DMS153 (cell line): ENCODE results near the gene RAB40C.

Experiments
- DNase-seq: peaks from one replicate; lab custom pipeline; 2025; lab: John Stamatoyannopoulos, UW

RAB40C gene

DNA sequence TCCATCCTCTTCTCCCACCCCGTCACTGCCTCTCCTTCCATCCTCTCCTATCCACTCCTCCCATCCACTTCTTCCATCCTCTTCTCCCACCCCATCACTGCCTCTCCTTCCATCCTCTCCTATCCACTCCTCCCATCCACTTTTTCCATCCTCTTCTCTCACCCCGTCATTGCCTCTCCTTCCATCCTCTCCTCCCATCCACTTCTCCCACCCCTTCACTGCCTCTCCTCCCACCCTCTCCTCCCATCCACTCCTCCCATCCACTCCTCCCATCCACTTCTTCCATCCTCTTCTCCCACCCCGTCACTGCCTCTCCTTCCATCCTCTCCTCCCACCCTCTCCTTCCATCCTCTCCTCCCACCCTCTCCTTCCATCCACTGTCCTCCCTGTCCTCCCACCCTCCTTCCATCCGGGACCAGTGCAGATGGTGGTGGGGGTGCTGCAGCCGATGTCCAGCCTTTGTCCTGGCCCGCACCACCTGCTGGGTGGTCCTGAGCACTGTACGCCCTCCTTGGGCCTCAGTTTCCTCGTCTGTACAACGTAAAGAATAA is 42.0 kb downstream of the RAB40C start:
- DNase-seq = no peak

DNA sequence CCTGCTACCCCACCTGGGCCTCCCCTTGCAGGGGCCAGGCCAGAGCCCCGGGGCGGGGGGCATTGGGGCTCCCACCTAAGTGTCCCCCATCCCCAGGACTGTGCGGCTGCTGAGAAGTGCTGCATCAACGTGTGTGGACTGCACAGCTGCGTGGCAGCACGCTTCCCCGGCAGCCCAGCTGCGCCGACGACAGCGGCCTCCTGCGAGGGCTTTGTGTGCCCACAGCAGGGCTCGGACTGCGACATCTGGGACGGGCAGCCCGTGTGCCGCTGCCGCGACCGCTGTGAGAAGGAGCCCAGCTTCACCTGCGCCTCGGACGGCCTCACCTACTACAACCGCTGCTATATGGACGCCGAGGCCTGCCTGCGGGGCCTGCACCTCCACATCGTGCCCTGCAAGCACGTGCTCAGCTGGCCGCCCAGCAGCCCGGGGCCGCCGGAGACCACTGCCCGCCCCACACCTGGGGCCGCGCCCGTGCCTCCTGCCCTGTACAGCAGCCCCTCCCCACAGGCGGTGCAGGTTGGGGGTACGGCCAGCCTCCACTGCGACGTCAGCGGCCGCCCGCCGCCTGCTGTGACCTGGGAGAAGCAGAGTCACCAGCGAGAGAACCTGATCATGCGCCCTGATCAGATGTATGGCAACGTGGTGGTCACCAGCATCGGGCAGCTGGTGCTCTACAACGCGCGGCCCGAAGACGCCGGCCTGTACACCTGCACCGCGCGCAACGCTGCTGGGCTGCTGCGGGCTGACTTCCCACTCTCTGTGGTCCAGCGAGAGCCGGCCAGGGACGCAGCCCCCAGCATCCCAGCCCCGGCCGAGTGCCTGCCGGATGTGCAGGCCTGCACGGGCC is 42.8 kb downstream of the RAB40C start:
- DNase-seq = no peak

DNA sequence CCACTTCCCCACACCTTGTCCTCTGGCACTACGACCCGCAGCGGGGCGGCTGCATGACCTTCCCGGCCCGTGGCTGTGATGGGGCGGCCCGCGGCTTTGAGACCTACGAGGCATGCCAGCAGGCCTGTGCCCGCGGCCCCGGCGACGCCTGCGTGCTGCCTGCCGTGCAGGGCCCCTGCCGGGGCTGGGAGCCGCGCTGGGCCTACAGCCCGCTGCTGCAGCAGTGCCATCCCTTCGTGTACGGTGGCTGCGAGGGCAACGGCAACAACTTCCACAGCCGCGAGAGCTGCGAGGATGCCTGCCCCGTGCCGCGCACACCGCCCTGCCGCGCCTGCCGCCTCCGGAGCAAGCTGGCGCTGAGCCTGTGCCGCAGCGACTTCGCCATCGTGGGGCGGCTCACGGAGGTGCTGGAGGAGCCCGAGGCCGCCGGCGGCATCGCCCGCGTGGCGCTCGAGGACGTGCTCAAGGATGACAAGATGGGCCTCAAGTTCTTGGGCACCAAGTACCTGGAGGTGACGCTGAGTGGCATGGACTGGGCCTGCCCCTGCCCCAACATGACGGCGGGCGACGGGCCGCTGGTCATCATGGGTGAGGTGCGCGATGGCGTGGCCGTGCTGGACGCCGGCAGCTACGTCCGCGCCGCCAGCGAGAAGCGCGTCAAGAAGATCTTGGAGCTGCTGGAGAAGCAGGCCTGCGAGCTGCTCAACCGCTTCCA is 43.6 kb downstream of the RAB40C start:
- DNase-seq = no peak

DNA sequence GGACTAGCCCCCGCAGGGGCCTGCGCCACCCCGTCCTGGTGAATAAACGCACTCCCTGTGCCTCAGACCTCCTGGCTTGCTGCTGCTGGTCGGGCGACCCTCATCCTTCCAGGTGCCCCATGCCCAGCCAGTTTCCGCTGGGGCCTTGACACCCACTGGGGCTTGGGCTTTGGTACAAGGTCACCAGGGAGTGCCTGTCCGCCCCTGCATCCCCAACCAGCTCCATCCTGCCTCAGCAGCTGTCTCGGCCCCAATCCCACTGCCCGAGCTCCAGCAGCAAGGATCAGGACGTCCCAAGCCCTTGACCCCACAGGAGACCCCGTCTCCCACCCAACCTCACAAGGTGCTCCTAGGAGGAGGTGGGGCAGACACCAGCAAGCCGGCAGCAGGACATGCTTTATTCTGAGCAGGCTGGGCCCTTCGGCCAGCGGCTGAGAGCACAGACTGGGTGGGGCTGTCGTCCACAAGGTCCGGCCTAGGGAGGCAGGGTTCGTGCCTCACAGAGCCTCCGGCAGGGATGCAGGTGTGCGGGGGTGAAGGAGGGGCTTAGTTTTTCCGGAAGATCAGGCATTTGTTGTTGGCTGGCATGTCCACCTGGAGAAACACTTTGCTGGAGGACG is 44.3 kb downstream of the RAB40C start:
- DNase-seq = no peak

DNA sequence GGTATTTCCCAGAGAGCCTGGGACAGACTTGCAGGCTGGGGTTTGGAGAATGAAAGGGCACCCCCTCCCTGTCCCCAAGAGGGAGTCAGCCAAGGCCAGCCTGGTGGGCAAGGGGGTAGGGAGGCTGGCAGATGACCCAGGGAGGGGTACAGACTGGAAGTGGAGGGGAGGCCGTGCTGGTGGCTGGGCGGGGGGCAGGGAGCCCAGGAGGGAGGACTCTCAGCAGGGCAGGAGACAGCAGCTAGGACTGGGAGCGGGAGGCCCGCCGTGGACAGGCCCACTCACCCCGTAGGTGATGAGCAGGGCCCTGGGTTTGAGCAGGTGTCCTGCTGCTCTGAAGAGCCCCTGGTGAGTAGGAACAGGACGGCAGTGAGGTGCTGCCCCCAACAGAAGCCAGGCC is 45.1 kb downstream of the RAB40C start:
- no peak for DNase-seq

DNA sequence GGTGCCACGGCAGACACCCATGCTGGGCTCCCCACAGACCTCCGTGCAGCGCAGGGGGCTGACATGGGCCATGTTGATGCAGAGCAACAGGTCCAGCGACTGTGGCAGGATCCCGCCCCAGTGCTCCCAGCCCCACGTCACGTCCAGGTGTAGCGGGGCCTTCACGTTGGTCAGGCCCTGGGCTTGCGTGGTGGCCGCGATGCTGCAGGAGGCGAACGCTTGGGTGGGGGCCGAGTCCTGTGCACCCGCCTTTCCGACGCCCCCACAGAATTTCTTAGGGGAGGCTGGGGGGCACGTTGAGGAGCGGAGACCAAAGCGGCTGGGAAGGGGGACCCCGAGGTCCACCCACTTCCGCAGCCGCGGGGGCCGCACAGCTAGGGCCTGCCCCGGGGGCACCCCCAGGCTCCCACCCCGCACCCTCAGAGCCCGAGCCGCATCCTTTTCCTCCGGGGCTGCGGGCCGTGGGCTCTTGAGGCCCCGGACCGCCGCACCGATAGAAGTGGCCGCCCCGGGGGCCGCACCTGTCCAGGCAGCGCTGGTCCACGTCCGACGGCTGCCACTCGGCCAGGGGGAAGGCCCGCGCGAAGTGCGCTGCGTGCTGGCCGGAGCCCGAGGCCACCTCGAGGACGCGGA is 45.8 kb downstream of the RAB40C start:
- DNase-seq = no peak

DNA sequence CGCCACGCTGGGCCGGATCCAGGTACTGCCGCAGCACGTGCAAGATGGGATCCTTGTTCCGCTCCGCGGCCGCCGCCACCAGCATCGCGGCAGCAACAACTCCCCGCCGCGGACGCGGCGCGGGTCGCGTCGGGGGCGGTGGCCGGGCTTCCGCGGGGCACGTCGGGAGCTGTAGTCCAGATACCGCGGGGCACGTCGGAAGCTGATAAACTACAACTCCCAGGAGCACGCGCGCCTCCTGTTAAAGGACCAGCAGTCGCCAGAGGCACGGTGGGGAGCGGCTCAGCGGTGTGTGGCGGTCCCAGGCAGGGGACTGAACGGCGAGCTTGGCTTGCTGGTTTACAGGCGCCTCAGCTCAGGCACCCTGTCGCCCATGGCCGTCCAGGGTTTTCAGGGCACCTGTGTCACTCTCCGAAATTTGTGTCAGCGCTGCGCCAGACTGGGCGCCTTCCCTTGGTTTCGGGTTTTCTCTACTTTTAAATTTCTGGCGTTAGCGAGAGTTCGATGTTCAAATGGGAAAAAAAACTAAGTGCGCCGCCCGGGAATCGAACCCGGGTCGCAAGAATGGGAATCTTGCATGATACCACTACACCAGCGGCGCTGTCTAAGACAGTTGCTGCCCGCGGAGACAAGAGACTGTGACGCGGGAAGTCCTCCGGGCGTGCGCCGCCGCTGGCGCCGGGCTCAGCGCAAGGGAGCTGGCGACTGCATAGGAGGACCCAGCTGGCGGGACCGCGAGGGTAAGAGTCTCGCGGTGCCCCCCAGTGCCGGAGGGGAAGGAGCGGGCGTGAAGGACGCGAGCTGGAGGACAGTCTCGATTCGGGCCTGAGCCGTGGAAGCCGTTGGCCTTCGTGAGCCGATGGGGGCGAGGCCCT is 46.6 kb downstream of the RAB40C start, which contains the start of gene METTL26:
Gene METTL26, minus strand, starts transcription at position 100 of the 875 bp plus-strand sequence. Its CDS starts 15 bp downstream, at position 85.
- DNase-seq = peak; percentile 92

DNA sequence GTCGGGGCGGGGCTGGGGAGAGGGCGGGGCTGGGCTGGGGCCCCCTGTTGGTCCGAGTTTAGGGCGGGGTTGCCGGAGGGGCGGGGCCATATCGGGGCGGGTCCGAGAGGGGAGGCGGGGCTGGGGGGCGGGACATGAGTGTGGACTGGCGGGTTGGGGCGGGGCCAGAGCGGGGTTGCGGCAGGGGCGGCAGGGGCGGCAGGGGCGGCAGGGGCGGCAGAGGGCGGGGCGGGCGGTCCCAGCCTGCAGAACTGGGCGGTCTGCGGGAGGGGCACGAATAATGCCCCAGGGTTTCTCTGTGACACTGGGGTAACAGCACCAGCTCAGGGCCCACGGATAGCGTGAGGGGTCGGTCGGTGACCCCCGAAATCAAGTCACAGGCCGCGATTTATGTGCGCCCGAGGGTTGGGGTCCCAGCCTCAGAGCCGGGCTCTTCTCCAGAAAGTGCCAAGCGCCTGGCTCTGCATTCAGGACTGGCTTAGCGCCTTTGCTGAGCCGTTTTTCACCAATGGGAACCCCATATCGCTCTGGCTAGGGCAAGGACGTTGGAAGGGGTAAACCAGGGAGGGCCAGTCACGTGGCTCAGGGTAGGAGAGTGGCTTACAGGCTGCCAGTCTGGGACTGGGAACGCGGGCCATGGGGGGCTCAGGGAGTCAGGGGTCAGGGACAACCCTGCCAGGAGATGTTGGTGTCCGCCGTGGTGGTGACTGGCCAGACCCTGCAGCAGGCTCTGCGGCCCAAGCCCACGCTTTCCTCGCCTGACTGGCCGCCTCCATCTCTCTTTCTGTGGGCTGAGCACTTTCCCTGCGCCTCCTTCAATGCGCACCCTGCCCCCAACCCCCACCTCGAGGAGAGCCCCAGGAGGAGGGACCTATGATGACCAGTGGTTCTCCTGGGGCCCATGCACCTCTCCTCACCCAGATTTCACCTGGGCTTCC is 47.5 kb downstream of the RAB40C start:
- no peak for DNase-seq

DNA sequence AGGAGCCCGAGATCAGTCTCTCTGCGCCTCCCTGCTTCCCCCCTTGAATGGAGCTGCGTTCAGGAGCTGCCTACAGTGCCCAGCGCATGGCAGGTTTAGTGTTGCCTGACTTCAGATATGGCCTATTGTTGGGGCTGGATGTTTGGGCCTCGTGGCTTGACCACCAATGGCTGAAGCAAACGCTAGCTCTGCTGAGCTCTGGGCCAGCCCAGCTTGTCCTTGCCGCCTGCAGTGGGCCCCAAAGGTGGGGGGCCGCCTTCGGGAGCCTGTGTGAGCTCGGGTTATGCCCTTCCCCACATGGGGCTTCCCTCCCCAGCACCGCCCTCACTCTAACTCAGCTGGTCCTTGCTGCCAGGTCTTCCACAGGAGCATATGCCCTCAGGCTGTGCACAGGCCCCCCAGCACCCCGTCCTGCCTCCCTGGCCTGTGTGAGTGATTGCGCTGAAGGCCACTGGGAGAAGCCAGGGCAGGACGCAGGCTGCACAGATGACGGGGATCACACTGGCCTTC is 48.2 kb downstream of the RAB40C start:
- no peak for DNase-seq

DNA sequence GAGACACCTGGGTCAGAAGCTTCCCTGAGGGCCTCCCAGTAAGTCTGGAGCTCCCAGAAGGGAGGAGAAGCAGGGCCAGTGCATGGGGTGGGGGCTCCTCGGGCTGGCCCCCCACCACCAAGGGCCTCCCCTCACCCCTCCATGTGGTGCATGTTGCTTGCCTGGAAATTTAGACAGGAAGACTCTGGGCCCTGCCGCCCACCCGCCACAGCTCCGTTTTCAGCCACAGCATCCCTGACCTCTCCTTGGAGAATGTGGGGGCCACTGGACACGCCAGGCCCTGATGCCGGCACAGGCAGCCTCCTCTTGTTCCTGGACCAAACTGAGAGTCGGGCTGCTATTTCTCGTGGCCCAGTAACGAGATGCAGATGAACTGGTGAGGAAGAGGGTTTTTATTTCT is 49.0 kb downstream of the RAB40C start:
- no peak for DNase-seq

DNA sequence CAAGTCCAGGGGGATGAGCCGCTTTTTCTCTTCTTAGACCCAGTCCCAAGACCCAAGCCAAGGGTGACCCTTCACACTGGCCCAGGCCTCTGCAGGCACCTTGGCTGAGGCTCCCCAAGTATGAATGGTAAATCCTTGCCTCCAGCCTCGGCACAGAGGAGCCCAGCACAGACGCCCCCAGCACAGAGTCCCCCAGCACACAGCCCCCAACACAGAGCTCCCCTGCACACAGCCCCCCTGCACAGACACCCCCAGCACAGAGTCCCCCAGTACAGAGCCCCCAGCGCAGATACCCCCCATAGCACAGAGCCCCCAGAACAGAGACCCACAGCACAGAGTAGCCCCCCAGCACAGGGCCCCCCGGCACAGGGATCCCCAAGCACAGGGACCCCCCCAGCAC is 50.7 kb downstream of the RAB40C start:
- DNase-seq = no peak

DNA sequence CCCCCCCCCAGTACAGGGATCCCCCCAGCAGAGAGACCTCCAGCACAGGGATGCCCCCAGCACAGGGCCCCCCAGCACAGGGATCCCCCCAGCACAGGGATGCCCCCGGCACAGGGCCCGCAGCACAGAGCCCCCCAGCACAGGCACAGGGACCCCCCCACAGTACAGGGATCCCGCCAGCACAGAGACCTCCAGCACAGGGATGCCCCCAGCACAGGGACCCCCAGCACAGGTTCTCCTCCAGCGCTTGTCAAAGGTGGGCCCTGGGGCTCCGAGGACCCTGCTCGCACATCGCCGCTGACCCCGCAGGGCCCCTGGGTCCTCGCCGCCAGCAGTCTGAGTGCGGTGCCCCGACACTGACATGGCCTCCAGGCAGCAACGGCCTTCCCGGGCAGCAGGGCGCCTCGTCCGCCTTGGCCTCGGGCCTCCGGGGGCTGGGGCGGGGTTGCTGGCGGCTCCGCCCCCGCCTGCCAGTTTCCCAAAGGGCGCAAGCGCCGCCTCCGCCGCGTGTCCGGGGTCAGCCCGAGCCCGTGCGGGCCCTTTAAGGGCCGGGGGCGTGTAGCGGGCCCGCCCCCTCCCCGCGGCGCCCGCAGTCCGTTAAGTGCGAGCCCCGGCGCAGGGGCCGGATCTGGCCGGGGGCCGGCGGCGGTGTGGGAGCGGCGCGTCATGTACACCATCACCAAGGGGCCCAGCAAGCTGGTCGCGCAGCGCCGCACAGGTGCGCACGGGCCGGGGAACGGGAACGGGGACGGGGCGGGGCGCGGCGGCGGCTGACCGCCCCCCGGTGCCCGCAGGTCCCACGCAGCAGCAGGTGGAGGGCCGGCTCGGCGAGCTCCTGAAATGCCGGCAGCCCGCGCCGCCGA is 51.7 kb downstream of the RAB40C start, which contains the start of gene MCRIP2:
Gene MCRIP2, plus strand, starts transcription at position 503 of the 863 bp plus-strand sequence. Its CDS starts 164 bp downstream, at position 667.
- DNase-seq = peak; percentile 50

DNA sequence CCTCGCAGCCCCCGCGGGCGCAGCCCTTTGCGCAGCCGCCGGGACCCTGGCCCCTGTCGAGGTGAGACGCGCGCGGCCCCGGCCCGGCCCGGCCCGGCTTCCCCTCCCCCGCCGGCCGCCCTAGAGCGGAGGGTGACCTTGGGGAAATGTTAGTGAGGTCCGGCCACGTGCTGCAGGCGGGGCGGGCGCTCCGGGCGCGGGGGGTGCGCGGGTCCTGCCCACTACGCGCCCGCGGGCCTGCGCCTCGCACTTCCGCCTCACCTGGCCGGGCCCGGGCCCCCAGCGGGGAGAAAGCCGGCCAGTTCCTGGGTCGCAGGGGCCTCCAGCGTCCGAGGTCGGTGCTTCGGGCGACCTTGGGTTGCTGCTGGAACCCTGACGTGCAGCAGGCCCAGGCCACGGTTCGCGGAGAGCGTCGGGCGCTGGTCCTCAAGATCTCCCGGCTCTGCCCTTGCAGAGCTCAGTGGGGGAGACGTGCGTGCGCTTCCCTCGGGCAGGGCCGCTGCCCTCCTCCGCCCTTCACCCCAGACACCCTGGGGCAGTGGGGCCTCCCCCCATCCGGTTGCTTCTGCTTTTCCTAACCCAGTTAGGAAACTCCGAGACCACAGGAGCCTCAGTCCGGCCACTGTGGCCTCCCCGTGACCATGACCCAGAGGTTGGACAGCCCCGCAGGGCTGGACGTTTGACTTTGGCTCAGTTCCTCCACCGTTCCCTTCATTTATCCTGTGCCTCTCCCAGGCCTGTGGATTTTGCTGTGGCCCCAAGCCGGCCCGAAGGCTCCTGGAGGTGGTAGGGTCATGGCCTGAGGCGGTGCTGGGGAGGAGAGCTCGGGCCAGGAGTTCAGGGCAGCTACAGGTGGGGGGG is 52.6 kb downstream of the RAB40C start:
- no peak for DNase-seq

DNA sequence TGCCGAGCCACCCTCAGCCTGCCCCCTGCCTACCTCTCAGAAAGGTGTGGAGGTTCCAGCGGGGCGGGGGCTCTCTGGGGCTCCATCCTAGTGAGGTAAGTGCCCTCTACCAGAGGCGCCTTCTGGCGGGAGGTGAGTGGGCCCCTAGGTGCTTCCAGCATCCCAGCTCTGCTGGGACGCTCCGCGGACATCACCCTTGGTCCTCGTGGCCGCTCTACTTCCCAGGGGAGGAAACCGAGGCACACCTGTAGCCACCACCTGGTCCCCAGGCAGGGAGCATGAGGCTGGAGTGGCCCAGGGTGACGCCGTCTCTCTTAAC is 53.1 kb downstream of the RAB40C start:
- no peak for DNase-seq

DNA sequence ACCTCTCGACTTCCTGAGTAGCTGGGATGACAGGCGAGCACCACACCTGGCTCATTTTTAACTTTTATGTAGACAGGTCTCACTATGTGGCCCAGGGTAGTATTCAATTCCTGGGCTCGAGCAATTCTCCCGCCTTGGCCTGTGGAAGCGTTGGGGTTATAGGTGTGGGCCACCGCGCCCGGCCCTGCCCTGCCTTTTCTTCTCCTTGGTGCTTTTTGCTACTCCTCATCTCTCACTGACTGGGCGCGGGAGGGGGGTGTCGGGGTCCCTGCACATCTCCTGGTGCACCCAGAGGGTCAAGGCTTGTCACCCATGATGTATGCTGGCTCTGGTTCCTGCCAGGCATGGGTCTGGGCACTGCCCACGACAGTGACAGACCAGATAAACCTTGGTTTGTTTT is 54.7 kb downstream of the RAB40C start:
- DNase-seq = no peak

DNA sequence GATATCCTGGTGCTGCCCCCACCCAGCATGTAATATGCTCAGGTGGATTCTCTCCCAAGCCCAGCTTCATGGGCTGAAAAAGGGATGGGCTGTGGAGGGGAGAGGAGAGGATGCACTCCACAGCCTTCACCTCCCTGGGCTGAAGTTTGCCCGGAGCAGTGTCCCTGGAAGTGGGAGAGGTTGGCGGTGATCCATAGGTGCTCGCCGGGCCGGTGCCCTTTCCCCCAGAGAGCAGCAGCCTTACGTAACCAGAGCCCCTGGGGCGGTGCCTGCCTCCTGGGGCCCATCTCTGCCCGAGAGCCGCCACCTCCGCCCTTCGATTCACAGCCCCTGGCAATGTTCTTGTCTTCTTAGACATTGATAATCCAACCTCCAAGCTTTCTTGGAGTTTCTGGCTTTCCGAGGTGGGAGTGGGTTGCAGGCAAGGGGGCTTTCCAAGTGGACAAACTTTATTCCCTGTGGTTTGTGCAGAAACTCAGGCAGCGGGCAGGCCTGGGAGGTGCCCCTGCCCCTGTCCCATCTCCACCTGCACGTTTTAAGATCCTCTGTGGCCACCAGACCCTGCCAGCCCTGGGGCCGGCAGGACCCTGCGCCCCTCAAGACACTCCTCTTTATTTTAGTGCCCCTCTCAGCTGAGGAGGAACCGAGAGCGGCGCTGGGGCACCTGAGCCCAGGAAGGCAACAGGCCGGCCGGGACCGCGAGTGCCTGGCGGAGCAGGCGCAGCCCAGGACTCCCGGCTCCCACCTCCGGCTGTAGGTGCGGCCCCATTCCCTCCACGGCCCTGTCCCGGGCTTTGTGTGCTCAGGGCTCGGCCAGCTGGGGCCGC is 56.2 kb downstream of the RAB40C start:
- no peak for DNase-seq

DNA sequence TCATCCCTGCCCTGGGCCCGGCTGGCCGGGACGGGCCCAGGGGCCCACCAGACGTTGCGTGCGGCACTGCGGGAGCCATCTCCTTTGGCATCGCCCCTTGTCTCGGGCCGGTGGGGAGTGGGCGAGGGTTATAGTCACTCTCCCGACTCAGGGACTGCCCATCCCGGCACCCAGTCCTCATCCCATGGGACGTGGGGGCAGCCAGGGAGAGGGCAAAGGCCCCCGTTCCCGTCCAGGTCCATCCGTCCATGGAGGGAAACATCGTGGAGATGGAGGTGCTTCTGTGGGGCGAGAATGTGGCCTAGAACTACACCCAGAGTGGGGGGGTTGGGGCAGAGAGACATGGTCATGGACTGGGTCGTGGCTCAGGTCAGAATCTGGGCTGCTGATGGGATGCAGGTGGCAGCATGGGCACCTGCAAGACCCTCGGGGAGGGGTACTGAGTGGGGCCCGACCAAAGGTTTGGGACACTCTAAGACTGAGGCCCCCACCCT is 56.9 kb downstream of the RAB40C start:
- DNase-seq = no peak
